Dermis blood vessel endothelial cell (primary cell): Measurements from ENCODE around the gene PPP1CB. TPM values are rescaled to one million over a fixed set of nuclear protein-coding genes. Genes with fewer than 3 reads are reported as not detected.
"Not testable (repeated sequence)": the region's sequence is repeated elsewhere in the genome, so short reads cannot be mapped to it uniquely, and the experiment has no call there.

Source experiments
- DNase-seq: peaks from one replicate; pipeline ENCODE4 v3.0.0; 2010
- total RNA-seq: library from RNA; depleted of rRNA; stranded (reverse); fragments of >200 nt; gene quantifications from 2 replicates; pipeline ENCODE4 v1.2.3, GENCODE V29; 2014

The PPP1CB gene
- total RNA-seq, 1 donor from 2014 or later = 126 TPM

DNA sequence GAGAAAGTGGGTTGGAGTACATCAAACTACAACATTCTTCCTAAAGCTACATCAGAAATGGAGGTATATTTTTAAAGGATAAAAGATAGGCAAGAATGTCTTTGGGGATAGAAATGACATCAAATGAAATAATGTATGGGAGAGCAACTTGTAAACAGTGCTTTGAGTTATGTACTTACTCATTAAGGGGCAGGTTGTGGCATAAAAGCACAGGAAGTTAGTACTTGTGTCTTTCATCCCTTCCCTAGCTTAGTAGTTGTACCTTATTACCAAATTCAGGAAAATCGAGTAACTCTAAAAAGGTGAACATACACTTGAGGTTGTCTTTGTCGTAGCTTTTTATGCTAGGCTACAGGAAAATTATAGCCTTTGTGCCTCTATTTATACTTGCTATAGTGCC, 28.9 kb downstream of the PPP1CB start:
- no peak for DNase-seq

DNA sequence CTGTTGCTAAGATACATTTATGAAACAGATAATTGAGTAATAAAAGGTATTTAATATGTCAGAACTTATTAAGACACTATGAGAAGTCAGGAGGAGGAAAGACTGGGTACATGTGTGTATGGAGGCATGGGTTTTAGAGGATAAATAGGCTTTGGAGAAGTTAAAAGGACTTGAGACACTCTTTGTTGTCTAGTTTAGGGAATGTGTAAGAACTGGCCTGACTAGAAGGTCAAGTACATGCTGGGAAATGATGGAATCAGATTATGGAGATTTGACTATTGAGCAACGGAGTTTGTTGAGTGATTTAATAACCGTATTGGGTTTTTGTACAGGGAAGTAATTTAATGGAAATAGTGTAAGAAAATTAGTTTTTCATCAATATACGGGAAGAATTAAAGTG, 30.8 kb downstream of the PPP1CB start:
- DNase-seq = no peak

- DNase-seq = not testable (repeated sequence)
Observed at GRCh38 chr2:28784570-28784969, 32.9 kb downstream of the PPP1CB start.

DNA sequence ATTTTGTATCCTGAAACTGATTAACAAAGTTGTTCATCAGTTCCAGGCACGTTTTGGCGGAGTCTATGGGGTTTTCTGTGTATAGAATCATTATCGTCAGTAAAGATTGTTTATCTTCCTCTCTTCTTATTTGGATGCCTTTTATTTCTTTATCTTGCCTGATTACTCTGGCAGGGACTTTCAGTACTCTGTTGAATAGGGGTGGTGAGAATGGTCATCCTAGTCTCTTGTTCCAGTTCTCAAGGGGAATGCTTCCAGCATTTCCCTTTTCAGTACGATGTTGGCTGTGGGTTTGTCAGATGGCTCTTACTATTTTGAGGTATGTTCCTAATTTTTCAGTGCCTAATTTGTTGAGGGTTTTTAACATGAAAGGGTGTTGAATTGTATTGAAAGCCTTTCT, 45.0 kb downstream of the PPP1CB start:
- no peak for DNase-seq

DNA sequence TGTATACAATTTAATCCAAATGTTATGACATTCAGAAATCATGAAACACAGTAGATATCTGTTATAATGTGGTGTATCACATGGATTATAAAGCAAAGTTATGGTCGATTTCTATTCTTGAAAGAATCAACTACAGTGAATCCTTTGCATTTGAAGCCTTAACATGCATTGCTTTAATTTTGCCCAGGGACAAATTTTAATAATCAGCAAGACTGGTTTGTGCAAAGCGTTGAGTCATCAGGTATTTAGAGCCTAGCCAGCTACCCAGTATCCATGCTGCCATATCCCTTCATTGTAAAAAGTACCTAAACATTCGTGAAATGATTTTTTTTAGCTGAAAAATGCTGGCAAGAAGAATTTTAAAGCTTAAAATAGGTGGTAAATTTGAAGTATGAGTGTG, 50.1 kb downstream of the PPP1CB start:
- DNase-seq = no peak

DNA sequence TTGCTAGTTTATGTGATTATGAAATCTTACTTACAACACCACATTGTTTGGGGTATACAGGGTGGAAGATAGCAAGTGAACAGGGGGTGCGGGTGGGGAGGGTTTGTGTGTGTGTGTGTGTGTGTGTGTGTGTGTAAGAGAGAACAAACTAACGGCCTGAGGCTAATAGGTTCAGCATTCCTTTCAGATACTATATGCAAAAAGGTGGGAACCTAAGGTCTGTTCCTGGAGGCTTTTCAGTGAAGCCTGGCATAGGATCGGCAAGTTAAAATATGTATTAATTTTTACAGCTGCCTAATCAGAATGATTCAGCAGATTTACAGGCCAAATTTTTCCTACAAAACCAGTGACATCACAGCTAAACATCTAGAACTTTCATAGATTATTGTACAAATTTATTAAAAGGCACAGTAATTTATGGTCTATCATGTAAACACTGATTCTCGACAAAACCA, 51.4 kb downstream of the PPP1CB start:
- no peak for DNase-seq

DNA sequence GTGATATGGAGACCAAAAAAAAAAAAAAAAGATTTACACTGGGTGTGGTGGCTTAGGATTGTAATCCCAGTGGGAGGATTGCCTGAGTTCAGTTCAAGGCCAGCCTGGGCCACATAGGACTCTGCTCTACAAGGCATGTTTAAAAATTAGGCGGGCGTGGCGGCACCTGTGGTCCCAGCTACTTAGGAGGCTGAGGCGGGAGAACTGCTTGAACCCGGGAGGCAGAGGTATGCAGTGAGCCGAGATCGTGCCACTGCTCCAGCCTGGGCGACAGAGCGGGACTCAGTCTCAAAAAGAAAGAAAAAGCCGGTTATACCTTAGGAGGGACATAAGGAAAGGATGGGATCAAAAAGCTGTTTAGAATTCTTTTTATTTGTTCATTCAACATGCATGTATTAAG, 58.3 kb downstream of the PPP1CB start:
- DNase-seq = no peak

DNA sequence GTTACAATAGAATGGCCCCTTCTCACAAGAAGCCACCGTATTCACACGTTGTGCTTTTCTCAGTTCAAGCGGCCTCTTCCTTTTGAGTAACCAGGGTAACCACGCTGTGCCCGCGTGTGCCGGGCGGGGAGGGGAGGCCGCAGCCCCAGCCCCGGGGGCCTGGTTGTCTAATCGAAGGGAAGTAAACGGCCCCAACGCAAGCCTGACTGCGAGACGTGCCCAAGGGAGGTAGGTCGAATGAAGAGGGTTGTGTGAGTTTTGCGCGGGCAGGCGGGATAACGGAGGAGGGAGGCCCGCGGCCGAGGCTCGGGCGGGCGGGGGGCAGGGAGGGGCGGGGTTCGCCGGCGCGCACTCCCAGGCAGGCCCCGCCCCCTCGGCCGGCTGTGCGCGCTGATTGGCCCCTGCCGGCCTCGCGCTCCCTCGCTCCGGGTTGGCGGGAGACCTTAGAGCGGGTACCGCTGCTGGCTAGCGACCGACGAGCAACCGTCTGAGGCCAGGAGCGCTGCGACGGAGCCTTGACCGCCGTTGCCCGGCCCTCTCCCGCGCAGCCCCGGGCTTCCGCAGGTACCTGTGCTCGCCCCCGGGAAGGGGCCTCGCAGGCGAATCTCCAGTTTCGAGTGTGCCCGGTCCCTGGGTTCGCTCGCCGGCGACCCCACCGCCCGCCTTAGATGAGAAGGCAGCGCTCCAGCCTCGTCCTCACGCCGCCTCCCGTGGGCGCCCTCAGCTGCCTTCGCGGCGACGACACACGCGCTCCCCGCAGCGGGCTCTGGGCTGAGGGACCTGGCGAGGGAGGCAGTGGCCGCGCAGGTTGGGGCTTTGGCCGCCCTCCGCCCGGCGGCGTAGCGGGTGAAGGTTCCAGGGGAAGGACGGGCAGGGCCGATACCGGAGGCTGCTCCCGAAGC, 59.0 kb downstream of the PPP1CB start, which contains the start of gene SPDYA:
Gene SPDYA, plus strand, starts transcription at position 451 of the 902 bp plus-strand sequence. CDS start 5,181 bp downstream, outside the sequence.
- peak; percentile 79 for DNase-seq

DNA sequence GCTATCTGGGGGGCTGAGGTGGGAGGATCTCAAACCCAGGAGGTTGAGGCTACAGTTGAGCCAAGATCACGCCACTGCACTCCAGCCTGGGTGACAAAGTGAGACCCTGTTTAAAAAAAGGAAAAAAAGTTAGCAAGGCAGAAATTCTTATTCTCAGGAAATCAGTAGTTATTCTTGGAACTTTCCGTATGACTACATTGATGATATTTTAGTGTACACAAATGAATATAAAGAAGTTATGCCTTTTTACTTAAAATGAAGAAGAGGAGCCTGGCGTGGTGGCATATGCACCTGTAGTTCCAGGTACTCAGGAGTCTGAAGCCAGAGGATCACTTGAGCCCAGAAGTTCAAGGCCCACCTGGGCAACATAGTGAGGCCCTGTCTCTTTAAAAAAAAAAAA, 66.4 kb downstream of the PPP1CB start:
- DNase-seq = no peak

GRCh38 chr2:28821295-28821958, 69.8 kb downstream of the PPP1CB start:
- DNase-seq = peak; percentile 81

- DNase-seq = no peak
Observed at GRCh38 chr2:28822036-28822435, 70.4 kb downstream of the PPP1CB start.

DNA sequence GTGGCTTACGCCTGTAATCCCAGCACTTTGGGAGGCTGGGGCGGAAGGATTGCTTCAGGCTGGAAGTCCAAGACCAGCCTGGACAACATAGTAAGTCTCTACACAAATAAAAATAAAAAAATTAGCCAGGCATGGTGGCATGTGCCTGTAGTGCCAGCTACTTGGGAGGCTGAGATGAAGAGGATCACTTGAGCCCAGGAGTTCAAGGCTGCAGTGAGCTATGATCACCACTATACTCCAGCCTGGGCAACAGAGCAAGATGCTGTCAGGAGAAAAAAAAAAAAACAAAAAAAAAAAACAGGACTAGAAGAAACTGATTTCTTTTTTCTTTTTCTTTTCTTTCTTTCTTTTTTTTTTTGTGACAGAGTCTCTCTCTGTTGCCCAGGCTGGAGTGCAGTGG, 72.6 kb downstream of the PPP1CB start:
- no peak for DNase-seq

- no peak for DNase-seq
Observed at GRCh38 chr2:28824870-28825269, 73.2 kb downstream of the PPP1CB start.

- peak; percentile 22 for DNase-seq
Observed at GRCh38 chr2:28828382-28828781, 76.8 kb downstream of the PPP1CB start.

GRCh38 chr2:28833740-28834470, 82.3 kb downstream of the PPP1CB start:
- DNase-seq = no peak

DNA sequence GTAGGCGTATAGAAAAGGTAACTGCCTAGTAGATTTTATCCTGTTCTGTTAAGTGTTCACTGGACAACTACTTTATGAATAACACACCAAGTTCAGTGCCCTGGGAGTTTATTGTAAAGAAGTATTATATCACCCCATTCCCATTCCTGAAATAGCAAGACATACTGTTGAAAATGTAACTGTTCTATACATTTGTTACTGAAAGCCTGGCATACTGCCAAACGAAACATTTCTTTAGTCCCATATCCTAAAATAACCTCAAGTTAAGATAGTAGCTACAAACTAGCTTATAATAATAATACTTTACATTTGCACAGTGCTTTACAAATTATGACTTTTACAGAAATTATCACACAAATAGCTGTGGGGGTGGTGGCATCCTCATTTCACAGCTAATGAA, 84.2 kb downstream of the PPP1CB start:
- DNase-seq = no peak

DNA sequence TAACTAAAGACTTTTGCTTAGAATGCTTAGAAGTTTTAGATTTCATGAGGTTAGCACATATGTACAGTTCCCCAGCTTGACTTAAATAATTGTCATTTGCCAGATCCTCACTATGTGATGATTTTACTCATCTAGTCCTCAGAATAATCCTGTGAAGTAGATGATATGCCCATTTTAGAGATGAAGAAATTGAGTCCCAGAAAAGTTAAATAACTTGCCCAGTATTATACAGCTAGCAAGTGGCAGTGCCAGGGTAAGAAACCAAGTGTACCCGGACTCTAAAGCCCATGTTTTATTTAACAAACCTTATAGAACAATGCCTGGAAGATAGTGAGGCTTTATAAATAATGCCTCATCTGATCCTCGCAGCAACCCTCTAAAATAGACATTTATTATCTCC, 87.3 kb downstream of the PPP1CB start:
- no peak for DNase-seq

GRCh38 chr2:28842042-28842441, 90.4 kb downstream of the PPP1CB start:
- no peak for DNase-seq

Other genes with a start within 250 kb of the PPP1CB start
- 0.34 and 0.56 TPM in 2 replicates for gene SPDYA, start 59.0 kb downstream of the PPP1CB start, total RNA-seq
- gene TRMT61B, start 118.5 kb downstream of the PPP1CB start, total RNA-seq = 9.4 and 14.5 TPM in 2 replicates
- 59.1 and 117 TPM in 2 replicates for gene WDR43, start 142.8 kb downstream of the PPP1CB start, total RNA-seq
- gene TOGARAM2, start 229.5 kb downstream of the PPP1CB start, total RNA-seq = 0.19 TPM in 1 of 2 replicates, not detected in the other